Activated CD8-positive, alpha-beta memory T cell treated with anti-CD3 and anti-CD28 coated beads for 1 hour (primary cell): Measurements from ENCODE around the gene PKHD1.
"Not testable (repeated sequence)": the region's sequence is repeated elsewhere in the genome, so short reads cannot be mapped to it uniquely, and the experiment has no call there.

ENCODE experiments used
- DNase-seq, 2 donors: peaks; one replicate each; pipeline ENCODE4 v3.0.0-alpha.2; 2020; ENCODE audit warnings: low read depth in 1 of 2; ENCODE audit errors: extremely low read depth in 1 of 2

The PKHD1 gene

GRCh38 chr6:51996296-51996947 is 91.0 kb downstream of the PKHD1 start:
- no peak for DNase-seq

- no peak for DNase-seq
These were observed 92.1 kb downstream of the PKHD1 start for GRCh38 chr6:51995214-51995755.

GRCh38 chr6:51992876-51993275 is 94.5 kb downstream of the PKHD1 start:
- DNase-seq, result no peak

GRCh38 chr6:51989789-51990188 is 97.6 kb downstream of the PKHD1 start:
- no peak for DNase-seq

GRCh38 chr6:51986864-51987263 is 100.5 kb downstream of the PKHD1 start:
- no peak for DNase-seq

- no peak for DNase-seq
These were observed 103.8 kb downstream of the PKHD1 start for GRCh38 chr6:51983564-51983963.

- not testable (repeated sequence) for DNase-seq
These were observed 104.7 kb downstream of the PKHD1 start for GRCh38 chr6:51982695-51983094.

GRCh38 chr6:51976374-51976773 is 111.0 kb downstream of the PKHD1 start:
- DNase-seq, result no peak

- no peak for DNase-seq
These were observed 114.8 kb downstream of the PKHD1 start for GRCh38 chr6:51972659-51973058.

- no peak for DNase-seq
These were observed 119.1 kb downstream of the PKHD1 start for GRCh38 chr6:51968265-51968664.

GRCh38 chr6:51965222-51965801 is 122.1 kb downstream of the PKHD1 start:
- DNase-seq, result no peak

GRCh38 chr6:51963980-51964379 is 123.4 kb downstream of the PKHD1 start:
- DNase-seq, result no peak

GRCh38 chr6:51962354-51962753 is 125.1 kb downstream of the PKHD1 start:
- DNase-seq, result no peak

- DNase-seq, result no peak
These were observed 127.0 kb downstream of the PKHD1 start for GRCh38 chr6:51960419-51960818.

GRCh38 chr6:51959744-51960383 is 127.5 kb downstream of the PKHD1 start:
- no peak for DNase-seq

GRCh38 chr6:51954681-51955080 is 132.7 kb downstream of the PKHD1 start:
- DNase-seq, result no peak

- no peak for DNase-seq
These were observed 134.2 kb downstream of the PKHD1 start for GRCh38 chr6:51953246-51953645.

- no peak for DNase-seq
These were observed 135.5 kb downstream of the PKHD1 start for GRCh38 chr6:51951924-51952323.

GRCh38 chr6:51949526-51949925 is 137.9 kb downstream of the PKHD1 start:
- no peak for DNase-seq

GRCh38 chr6:51939695-51940094 is 147.7 kb downstream of the PKHD1 start:
- not testable (repeated sequence) for DNase-seq

- DNase-seq, result no peak
These were observed 150.7 kb downstream of the PKHD1 start for GRCh38 chr6:51936531-51937290.
